Panc1 (cell line): ENCODE results near the gene AHRR.
"Not testable (repeated sequence)": the region's sequence is repeated elsewhere in the genome, so short reads cannot be mapped to it uniquely, and the experiment has no call there.

Experiments
- CTCF ChIP-seq: fragments of 450-650 bp; IDR thresholded peaks from 2 replicates; pipeline ENCODE4 v1.5.1; 2017; ENCODE audit warnings: mild to moderate bottlenecking
- POLR2AphosphoS5 ChIP-seq: IDR thresholded peaks from 2 replicates; pipeline ENCODE4 v1.6.1; 2012; ENCODE audit warnings: mild to moderate bottlenecking, low read depth, low read length, moderate library complexity
- REST ChIP-seq, 2 experiments: IDR thresholded peaks; 2 replicates each; pipeline ENCODE4 v1.6.1; 2011 to 2012; ENCODE audit warnings: low read depth in 2 of 2, control low read depth in 1 of 2, low read length in 1 of 2, mild to moderate bottlenecking in 1 of 2, moderate library complexity in 1 of 2; ENCODE audit not compliant: insufficient read depth in 1 of 2
- TCF7L2 ChIP-seq: IDR thresholded peaks from 2 replicates; pipeline ENCODE4 v1.6.1; 2011; ENCODE audit warnings: mild to moderate bottlenecking, low read depth, low read length, inconsistent platforms

GRCh38 chr5:273091-273490 is 48.4 kb upstream of the AHRR start:
- not testable (repeated sequence) for TF ChIP-seq REST (IDR thresholded peaks at IDR 0.05; ENCODE audit: insufficient read depth in 1 of 2, low read depth in 2 of 2, low read length in 1 of 2); CTCF; POLR2AphosphoS5; TCF7L2
